Astrocyte (in vitro differentiated cells and primary cell): ENCODE data around the gene TRRAP.

Experiments
- EZH2 ChIP-seq: IDR thresholded peaks from 2 replicates; pipeline ENCODE4 v1.6.1; 2012; ENCODE audit warnings: mild to moderate bottlenecking, low read length, inconsistent platforms; ENCODE audit not compliant: insufficient read depth
- TF ChIP-seq, protein P1 (sequence below): IDR thresholded peaks from 2 replicates; pipeline ENCODE4 v1.5.1; 2011; ENCODE audit warnings: low read depth, mild to moderate bottlenecking, inconsistent platforms, low read length, moderate library complexity; ENCODE audit not compliant: insufficient read depth

DNA sequence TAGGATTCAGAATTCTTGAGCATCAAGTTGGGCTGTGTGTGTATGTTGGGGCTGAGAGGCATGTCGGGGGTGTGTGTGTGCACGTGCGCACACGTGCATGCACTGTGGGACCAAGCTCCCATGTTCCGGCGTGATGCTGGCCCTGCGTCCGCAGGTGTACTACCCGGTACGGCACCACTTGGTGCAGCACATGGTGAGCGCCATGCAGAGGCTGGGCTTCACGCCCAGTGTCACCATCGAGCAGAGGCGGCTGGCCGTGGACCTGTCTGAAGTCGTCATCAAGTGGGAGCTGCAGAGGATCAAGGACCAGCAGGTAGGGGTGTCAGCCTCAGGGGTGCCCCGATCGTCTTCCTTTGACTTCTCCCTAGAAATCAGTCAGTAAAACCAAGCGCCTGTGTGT is 77.7 kb downstream of the TRRAP start:
- TF ChIP-seq, protein P1, sequence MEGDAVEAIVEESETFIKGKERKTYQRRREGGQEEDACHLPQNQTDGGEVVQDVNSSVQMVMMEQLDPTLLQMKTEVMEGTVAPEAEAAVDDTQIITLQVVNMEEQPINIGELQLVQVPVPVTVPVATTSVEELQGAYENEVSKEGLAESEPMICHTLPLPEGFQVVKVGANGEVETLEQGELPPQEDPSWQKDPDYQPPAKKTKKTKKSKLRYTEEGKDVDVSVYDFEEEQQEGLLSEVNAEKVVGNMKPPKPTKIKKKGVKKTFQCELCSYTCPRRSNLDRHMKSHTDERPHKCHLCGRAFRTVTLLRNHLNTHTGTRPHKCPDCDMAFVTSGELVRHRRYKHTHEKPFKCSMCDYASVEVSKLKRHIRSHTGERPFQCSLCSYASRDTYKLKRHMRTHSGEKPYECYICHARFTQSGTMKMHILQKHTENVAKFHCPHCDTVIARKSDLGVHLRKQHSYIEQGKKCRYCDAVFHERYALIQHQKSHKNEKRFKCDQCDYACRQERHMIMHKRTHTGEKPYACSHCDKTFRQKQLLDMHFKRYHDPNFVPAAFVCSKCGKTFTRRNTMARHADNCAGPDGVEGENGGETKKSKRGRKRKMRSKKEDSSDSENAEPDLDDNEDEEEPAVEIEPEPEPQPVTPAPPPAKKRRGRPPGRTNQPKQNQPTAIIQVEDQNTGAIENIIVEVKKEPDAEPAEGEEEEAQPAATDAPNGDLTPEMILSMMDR, result no peak
- no peak for TF ChIP-seq EZH2
